NCI-H2196 treated with DMSO at 0.1 percent for 48 hours (cell line): ENCODE measurements around the gene PRDM11.
A peak's percentile ranks its signal among the peaks of the same experiment; 100 is the strongest.

Experiments used
- DNase-seq: peaks from one replicate; lab custom pipeline; 2025; ENCODE audit not compliant: unreplicated experiment; lab: John Stamatoyannopoulos, UW

PRDM11 gene

DNA sequence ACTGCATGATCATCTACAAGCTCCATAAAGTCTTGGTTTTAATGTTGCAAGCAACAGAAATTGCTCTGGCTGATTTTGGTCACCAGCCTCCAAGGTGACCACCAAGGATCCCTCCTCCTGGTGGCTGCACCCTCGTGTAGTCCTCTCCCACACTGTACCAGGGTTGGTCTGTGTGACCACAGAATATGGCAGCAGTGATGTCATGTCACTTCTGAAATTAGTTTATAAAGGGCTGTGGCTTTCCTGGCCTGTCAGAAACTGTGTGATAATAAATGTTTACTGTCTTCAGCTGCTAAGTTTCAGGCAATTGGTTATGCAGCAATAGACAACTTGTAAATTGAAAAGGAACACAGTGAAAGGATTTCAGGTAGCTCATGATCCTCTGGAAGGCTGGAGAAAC lies 5.3 kb upstream of the PRDM11 start:
- DNase-seq, result no peak

GRCh38 chr11:45141631-45142030 lies 4.8 kb upstream of the PRDM11 start:
- DNase-seq, result no peak

- no peak for DNase-seq
These were observed 4.0 kb upstream of the PRDM11 start for GRCh38 chr11:45142241-45143055.

DNA sequence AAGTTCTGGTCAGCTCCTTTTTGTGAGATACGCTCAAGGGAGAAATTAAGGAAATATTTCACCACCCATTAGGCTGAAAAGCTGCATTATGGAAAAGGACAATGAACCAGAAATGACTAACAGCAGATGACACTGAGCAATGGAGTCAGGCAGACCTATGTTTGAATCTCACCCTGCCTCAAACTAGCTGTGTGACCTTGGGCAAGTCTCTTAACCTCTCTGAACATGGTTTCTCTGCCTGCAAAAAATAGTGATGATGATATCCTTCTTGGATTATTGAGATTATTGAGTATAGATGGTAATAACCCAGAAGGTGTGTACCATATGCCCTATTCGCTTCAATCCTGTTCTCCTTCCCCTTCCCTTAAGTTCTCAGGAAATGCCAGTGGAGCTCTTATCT lies 2.9 kb upstream of the PRDM11 start:
- no peak for DNase-seq

DNA sequence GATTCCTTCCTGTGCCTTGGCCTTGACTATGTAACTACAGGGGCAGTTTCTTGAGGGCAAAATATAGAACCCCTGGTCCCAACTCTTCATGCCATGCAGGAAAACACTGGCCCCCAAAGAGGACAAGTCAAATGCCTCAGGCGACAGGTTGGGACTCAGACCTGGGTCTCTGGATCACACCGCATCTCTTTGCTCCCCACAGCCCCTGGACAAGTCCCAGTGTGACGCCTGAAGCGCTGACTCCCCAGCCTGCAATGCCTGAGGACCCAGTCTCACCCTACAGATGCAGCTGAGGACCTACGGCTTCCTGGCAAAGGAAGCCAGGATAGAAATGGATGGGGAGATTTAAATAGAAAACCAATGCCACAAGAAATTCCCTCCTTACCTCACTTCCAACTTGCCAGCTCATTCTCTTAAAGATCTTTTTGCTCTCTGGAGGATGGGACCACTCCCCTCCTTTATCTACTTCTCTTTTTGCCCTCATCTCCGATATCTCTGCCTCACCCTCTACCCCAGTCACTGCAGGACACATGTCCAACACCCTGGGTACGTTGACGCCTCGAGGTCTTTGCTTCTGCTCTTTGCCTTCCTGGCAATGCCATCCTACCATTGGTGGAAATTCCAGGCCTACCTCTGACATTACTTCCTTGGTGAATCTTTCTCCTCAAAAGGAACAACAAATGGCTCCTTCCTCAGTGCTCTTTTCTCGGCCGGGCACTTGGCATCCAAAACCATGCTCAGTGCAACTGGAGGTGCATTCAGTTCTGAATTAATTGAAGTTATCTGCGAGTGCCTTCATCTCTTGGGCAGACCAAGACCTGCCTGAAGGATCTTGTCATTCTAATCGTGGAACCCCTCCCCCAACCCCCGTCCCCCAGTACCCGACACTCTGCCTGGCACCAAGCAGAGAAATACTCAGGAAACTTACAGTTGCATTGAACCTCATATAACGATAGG lies 2.0 kb upstream of the PRDM11 start:
- no peak for DNase-seq

DNA sequence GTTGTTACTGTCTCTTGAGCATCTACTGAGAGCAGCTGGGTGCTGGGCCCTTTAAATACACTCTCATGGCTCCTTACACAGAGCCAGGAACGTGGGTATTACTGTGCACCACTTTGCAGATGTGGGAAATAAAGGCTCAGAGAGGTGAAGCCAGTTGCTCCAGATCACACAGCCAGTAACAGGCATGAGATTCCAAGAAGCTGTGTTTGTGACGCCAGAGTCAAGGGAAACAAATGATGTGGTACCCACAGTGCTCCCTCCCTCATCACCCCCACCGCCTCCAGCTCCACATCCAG lies 1.4 kb upstream of the PRDM11 start:
- no peak for DNase-seq

DNA sequence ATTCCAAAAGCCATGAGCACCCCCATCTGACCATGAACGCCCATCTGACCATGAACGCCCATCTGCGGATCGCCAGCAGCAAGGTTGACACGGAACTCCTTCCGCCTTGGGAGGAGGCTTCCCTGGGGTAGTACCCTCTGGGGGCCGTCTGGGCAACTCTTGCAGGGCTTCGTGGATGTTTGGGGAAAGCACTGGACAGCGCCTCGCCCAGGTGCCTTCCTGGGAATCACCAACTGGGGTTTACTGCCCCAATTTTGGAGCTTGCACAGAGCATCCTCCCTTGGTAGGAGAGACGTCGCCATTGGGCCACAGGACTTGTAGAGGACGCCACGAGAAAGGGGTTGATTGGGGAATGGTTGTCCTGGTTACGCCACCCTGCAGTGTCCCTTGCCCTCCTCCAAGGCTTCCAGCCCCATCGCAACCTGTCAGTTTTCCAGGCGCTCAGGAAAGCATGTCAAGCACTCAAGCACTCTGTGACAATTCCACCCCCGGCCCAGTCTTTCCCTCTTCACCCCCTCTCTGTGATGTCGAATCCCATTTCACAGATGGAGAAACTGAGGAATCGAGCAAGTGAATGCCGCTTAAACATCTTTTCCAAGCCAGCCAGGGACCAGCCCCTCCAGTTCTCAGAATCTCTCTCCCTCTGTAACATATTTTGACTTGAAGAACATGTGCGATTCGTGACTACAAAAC lies 914 bp upstream of the PRDM11 start:
- no peak for DNase-seq

- DNase-seq, result peak; percentile 72
These were observed 734 bp downstream of the PRDM11 start for GRCh38 chr11:45147017-45147728.

GRCh38 chr11:45147891-45148675 lies 1.6 kb downstream of the PRDM11 start:
- no peak for DNase-seq

DNA sequence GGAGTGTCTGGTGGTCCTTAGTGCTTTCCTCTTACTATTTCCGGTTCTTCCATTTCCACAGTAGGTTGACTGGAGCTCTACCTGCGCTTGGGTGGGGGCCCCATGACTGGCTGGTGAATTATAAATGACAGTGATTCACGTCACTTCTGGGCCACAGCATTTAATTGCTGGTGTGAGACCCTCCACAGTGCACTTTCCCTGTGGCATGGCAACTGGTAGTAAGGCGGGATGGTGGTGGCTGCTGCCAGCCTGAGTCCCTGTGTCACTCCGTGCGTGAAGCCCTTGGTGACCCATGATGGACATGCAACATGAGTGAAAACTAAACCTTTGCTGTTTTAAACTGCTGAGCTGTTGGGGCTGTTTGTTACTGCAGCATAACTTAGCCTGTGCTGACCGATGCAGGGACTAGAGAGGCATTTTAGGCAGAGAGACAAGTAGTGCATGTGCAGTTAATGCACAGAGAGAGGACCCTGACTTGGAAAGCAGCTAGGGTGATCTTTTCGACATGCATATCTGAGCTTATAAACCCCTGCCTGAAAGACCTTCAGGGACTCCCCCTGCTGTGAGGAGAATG lies 3.1 kb downstream of the PRDM11 start:
- DNase-seq, result no peak

DNA sequence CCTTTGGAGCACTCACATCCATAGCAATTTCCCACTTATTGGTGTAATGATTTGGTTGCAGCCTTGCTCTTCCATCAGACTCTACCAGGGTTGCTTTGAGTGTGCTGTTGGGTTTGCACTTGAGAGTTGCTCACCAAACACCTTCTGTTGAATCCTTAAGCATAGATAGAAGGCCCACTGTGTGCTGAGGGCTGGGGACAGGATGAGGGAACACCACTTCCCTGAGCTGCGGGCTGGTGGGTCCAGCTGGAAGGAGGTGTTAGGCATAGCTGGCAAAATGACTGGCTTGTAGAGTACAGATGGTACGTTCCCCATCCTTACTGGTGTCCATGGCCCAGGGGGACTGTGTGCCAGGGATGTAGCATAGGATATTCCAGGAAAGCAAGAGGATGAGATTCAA lies 3.9 kb downstream of the PRDM11 start:
- DNase-seq, result no peak

- DNase-seq, result no peak
These were observed 4.5 kb downstream of the PRDM11 start for GRCh38 chr11:45150943-45151342.

- no peak for DNase-seq
These were observed 5.0 kb downstream of the PRDM11 start for GRCh38 chr11:45151362-45151982.

GRCh38 chr11:45152740-45153595 lies 6.5 kb downstream of the PRDM11 start:
- DNase-seq, result no peak

GRCh38 chr11:45154276-45154675 lies 7.8 kb downstream of the PRDM11 start:
- DNase-seq, result no peak

- DNase-seq, result no peak
These were observed 8.7 kb downstream of the PRDM11 start for GRCh38 chr11:45155058-45155551.

- DNase-seq, result no peak
These were observed 9.3 kb downstream of the PRDM11 start for GRCh38 chr11:45155627-45156180.

DNA sequence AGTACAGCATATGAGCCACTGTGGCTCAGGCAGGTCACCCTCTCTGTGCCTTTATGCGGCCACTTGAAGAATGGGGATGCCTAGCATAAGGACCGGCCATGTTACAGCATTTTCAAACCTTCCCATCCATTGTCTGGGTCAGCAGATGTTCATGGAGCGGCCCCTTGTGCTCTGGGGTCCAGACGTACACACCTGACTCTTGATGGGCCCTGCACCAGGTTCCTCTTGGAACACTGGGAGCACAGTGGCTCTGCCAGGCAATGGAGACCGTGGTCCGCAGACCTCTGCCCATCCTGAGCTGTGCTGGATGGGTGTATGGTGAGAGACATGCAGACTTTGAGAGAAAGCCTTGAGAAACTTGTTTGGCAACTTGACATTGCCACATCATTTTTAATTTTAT lies 9.8 kb downstream of the PRDM11 start:
- DNase-seq, result no peak
